Left colon (tissue), 2 donors: ENCODE measurements around the gene OR7D2. TPM values are rescaled to one million over a fixed set of nuclear protein-coding genes. Genes with fewer than 3 reads are reported as not detected.

Source experiments
- ATAC-seq: fragments of 200-7000 bp; cut with Tn5 transposase; one replicate; pipeline ENCODE4 v1.9.1; 2020; ENCODE audit warnings: mild to moderate bottlenecking, moderate library complexity
- DNase-seq, 2 donors: peaks; one replicate each; pipeline ENCODE4 v3.0.0-alpha.2; 2020
- intact Hi-C, 2 donors: fragments of 100-400 bp; cut with DNase I in 1 of 2; cut with micrococcal nuclease in 1 of 2; formaldehyde crosslinking; loops; one replicate each; pipeline versions ENCODE4 v1.11.2 to v1.14.0; 2022; cut with DNase I, micrococcal nuclease
- long read RNA-seq: library from polyadenylated mRNA; unstranded; transcript quantifications from one replicate; pipeline ENCODE4 v2.0.0, GENCODE V29; 2021
- total RNA-seq, 2 donors: library from RNA; stranded (reverse); fragmentation: NEBNext Ultra II Directional; extraction: Animal tissue kit (Norgen Biotek cat#: 25700); gene quantifications; one replicate each; pipeline ENCODE4 v1.2.1, GENCODE V29; 2021
- donor health status: DM: no; HTN: no; CAD: no.
- donor health status: DM: yes; HTN: yes; CAD: no.

Gene OR7D2
- not detected for total RNA-seq
- long read RNA-seq = 0 reads

DNA sequence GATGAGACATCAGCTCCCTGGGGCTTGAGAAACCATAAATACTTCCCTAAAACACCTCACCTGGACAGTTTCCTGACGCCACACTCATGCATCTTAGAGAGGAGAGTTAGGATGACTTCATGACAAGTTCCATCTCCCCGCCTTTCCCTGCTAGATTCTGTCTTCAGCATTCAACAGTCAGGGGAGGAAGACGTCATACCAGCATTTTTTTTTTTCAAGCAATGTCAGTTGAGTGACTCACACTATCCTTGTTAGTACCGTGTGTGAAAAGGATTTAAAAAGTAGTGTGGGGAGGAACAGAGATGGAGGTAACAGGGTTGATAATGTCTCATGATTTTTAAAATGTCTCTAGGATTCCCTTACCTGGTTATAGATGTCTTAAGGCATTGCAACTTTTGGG lies at the start of gene OR7D2:
Gene OR7D2 (plus strand): TSS at position 79 of the 400 bp plus-strand sequence. CDS start 6,803 bp downstream, outside the sequence.
- DNase-seq = no peak
- no peak for ATAC-seq
- intact Hi-C loops = no loop called here

DNA sequence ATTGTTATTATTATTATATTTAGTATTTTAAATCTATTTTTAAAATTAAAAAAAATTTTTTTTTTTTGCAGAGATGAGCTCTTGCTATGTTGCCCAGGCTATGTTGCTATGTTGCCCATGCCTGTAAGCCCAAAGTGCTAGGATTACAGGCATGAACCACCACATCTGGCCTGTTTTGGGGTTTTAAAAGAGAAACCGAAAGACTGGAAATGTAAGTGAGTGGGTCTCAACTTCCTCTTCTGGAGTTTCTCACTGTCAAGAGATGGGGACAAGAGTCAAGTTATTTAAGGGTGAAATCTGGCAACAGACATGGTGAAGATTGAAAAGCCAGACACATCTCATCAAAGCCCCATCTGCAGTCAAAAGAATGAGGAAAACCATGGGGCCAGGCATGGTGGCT lies 47.8 kb upstream of the OR7D2 start:
- intact Hi-C loops = loop anchor here in 1 of 2 donors (10.0 kb wide), 1 partner anchor 664 kb away; no protein-coding TSS in a partner anchor
- ATAC-seq = no peak
- DNase-seq = no peak

DNA sequence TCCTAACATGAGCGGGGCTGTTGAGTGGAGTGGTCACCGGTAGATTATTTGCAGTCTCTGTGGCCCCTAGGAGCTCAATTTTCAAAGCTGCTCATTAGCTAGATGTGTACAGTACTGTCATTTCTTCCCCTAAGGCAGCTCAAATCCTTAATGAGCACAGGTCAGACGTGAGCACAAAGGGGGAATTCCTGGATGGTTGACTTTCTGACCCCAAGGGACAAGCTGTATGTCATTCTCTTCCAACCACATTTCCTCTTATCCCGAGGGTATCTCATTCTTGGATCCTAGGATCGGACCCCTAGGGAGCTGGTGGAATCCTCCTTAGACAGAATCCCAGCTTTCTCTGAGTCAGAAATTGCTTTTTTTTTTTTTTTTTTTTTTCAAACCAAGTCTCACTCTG lies 46.4 kb upstream of the OR7D2 start:
- DNase-seq (no peak), ATAC-seq (no peak)
- intact Hi-C loops = loop anchor here in 1 of 2 donors (10.0 kb wide), 1 partner anchor 662 kb away; no protein-coding TSS in a partner anchor

DNA sequence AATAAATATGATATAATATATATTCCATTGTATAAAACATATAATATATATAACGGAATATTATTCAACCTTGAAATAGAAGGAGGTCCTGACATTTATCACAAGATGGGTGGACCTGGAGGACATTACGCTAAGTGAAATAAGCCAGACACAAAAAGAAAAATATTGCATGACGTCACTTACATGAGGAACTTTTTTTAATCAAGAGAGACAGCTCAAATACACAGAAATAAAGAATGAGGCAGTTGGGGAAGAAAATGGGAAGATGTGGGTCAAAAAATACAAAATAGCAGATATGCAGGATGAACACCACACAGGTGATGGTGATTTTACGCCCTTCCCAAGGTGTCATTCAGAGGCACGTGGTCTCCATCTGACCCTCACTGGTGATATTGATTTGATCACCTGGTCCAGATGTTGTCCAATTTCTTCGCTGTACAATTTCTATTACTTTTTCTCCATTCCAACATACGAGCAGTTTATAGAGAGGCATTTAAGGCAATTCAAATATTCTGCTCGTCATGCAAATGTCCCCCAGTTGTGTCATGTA lies 39.1 kb upstream of the OR7D2 start:
- ATAC-seq = peak; percentile 6
- intact Hi-C loops = loop anchor here in 1 of 2 donors (10.0 kb wide), 1 partner anchor 655 kb away; no protein-coding TSS in a partner anchor
- no peak for DNase-seq

DNA sequence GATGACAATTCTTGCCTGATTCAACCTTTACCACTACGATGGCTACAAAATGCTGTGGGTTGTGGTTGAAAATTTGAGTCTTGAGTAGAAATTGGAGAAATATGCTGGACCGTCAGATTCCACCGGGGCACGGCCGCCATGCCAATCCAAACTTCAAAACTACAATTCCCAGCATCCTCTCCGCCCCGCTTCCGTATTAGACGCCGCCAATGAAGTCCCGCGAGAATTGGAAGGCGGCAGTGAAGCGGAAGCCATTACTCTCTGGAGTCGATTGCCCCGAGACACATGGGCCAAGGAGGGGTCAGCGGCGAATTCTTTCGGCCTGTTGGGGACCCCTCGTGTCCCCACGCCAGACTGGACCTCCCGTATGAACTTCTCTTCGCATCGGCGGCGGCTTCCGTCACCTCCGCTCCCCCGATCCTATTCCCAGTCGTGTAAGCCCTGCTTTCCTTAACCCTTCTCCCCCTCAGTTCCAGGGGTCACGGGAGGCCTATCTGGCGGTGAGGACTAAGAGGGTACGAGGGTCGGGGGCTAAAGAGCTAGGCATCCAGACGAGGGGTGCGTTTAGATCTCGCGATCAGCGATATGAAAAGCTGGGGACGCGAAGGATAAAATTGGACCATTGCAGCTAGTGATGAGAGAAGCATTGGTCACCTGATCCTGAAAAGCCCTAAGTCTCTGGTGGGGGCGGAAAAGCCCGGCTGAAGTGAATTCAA lies 38.5 kb upstream of the OR7D2 start, which contains the start of gene ZNF317:
Gene ZNF317 (plus strand): TSS at position 239 of the 716 bp plus-strand sequence. CDS start 15,620 bp downstream, outside the sequence.
- peak; percentile 94 to 96 for DNase-seq
- intact Hi-C loops = no loop called here
- peak; percentile 99 for ATAC-seq

DNA sequence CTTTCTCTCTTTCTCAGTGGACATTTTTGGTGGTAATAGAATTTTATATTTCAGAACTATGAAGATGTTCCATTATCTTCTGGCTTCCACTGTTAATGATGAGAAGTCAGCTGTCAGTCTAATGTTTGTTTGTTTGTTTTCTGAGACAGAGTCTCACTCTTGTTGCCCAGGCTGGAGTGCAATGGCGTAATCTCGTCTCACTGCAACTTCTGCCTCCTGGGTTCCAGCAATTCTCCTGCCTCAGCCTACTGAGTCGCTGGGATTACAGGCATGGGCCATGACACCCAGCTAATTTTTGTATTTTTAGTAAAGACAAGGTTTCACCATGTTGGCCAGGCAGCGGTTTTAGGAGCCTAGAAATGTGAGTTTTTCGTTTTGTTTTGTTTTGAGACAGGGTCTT lies 33.9 kb upstream of the OR7D2 start:
- DNase-seq (no peak), ATAC-seq (no peak)
- intact Hi-C loops = no loop called here

DNA sequence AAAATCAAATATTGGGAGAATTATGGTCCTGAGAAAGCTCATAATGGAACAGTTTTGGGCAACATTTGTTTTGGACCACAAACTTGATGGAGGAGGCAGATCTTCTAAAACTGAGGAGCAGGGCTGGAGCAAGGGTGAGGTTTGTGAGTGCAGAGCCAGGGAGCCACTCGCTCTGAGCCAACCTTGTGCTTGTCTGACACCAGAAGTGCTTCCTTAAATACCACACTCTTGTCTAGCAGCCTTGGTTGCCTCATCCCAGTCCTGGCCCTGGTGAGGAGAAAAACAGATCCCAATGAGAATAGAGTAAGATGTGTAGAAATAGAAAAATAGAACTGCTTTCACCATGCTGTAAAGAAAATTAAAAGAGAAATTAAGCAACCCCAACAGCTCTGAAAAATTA lies 31.9 kb upstream of the OR7D2 start:
- ATAC-seq (no peak), DNase-seq (no peak)
- intact Hi-C loops = no loop called here

DNA sequence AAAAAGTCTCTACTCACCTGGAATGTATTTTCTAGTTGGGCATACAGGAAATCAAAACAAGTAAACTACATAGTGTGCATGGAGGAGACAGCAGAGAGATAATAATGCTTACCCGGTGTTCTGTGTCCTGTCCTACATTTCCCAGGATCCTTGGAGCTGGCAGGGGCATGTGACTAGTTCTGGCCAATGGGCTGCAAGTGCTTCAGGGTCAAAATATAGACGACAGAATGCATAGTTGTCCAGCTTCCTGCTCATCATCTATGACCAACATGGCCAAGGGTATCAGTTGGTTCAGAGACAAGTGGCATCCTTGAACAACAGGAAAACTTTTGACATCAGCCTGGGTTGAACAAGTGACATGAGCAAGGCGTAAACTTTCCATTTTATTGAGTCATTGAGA lies 30.1 kb upstream of the OR7D2 start:
- DNase-seq (no peak), ATAC-seq (no peak)
- intact Hi-C loops = no loop called here

DNA sequence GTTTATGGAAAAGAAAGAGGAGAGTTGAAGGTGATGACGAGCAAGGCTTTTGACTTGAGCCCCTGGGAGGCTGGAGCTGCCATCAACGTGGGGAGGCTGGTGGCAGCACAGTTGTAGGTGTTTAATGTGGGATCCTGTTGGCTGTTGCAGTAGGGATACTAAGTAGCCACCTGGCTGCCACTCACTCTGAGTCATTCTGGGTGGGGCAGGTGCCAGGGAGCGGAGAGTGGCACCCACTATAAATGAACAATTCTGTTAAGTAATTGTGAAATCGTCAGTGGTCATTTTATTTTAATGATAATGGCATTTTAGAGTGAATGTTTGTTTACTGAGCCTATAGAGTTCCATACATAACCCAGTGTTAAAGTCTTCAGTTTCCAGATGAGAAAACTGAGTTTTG lies 28.8 kb upstream of the OR7D2 start:
- no peak for ATAC-seq

DNA sequence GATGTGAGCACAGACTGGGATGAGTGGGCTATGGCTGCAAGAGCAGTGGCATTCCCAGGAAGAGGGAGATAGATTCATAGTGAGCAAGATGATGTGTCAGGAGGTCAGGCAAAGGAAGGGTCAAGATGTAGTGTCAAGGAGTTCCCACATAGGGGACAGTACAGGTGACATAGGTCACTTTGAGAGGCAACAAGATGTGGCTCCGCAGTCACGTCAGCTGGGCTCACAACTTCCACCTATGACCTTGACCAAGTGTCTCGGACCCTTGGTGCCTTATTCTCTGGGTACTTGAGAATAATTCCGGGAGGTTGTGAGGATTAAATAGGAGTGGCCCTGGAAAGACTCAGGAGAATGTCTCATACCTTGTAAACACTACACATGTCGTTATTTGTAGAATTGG lies 28.1 kb upstream of the OR7D2 start:
- ATAC-seq = no peak
- intact Hi-C loops = no loop called here
- no peak for DNase-seq

More for the DNA sequence above, 28.8 kb upstream of the OR7D2 start:
- intact Hi-C loops = no loop called here
- DNase-seq = no peak

DNA sequence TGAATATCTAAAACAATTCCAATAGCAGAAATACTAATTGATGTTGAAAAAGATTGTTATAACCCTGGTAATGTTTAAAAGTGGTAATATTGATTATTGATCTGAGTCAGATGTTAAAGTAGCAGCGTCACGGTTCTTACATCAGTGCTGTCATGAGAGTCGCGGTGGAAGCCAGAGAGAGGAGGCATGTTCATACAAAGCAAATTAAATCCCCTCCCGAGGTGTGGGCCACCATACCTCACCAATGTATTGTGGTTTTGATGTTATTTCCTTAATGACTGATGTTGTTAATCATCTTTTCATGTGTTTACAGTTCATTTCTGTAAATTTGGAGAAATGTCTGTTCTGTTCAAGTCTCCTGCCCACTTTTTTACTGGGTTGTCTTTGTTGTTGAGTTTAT lies 27.4 kb upstream of the OR7D2 start:
- DNase-seq (no peak), ATAC-seq (no peak)
- intact Hi-C loops = no loop called here

DNA sequence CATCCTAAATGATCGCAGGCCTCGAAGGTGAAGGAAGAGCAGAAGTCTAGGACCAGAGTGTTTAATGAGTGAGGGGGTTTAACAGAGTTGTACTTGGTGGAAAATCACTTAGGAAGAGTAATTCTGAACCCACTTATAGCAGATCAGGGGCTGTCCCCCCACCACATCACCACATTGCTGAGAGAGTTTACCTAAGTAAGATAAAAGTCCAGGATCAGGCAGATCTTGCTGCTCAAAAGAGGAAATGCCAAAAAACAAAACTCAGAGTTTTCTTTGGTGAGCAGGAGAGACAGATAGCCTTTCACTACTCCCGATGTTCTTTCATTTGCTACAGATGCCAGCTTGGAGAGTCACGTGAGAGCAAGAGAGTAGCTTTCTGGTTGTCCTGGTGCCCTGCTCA lies 23.2 kb upstream of the OR7D2 start:
- intact Hi-C loops = no loop called here
- no peak for ATAC-seq
- DNase-seq = no peak

DNA sequence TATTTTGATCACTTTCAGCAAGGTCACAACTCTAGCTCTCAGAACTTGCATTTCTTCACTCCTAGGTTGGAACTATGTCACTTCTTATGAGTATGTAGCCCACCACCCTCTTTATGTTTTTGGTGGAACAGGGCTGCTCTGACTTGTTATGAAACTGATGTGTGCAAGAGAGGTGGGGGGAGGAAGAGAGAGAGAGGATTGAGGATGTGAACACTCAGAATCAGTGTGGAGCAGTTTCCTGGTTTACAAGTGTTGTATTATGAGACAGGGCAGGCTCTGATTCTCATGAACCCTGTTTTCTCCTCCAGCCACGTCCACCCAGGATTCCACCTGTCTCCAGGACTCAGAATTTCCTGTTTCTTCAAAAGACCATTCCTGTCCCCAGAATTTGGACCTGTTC lies 22.5 kb upstream of the OR7D2 start:
- DNase-seq = no peak
- intact Hi-C loops = no loop called here
- ATAC-seq = no peak

DNA sequence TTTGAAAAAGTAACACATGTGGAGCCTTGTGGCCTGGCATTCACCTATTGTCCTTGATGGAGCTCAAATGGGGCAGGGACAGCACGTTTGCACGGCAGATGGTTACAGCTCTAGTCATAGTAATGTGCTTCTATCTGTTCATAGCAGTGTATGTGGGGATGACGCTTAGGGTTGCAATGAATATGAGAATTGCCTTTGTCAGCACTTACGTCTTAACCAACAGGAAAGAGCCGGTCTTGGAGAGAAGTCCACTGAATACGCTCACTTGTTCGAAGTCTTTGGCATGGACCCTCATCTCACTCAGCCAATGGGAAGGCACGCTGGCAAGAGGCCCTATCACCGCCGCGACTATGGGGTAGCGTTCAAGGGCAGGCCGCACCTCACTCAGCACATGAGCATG lies 18.9 kb upstream of the OR7D2 start:
- intact Hi-C loops = no loop called here
- DNase-seq = no peak
- no peak for ATAC-seq

DNA sequence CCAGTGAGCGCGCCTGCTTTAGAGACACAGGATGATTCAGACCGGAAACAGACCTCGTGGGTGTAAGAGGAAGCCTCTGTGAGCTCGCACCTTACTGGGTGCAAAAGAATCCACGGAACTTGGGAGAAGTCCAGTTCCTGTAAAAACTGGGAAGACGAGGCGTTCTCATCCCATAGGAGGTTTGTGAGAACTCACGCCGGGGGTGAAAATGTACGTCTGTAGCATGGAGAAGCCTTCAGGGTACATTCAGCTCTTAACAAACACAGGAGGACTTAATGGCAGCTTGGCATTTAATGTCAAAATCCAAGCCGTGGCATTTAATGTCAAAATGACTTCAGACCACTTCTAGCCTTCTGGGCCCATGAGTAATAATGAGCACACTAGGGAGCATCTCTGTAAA lies 17.4 kb upstream of the OR7D2 start:
- intact Hi-C loops = no loop called here
- DNase-seq (no peak), ATAC-seq (no peak)

DNA sequence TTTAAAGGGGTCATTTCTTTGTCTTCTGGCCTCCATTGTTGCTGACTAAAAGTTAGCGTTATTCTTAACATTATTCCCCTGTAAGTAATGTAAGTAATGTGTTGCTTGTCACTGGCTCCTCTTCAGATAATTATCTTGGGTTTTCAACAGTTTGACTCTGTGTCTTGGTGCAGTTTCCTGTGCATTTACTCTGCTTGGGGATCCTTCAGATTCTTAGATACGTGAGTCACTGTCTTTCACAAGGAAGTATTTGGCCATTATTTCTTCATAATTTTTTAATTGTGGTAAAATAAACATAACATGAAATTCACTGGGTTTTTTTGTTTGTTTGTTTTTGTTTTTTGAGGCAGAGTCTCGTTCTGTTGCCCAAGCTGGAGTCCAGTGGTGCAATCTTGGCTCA lies 13.5 kb upstream of the OR7D2 start:
- no peak for ATAC-seq
- no peak for DNase-seq
- intact Hi-C loops = no loop called here

DNA sequence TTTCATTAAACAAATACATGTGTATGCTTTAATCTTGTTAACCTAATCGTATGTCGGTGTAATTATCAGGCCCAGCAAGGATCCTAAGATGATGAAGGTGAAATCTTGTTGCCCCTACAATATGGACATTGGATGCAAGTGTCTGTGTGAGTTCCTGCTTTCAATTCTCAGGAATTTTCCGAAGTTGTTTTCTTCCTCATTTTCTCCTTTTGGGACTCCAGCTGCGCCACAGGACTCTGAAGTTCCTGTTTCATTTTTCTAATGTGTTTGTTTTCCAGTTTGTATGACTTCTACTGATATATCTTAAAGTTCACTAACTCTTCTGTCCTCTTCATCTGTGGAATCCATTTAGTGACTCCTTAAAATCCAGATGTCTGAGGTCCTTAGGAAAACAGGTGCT lies 11.9 kb upstream of the OR7D2 start:
- ATAC-seq = no peak
- intact Hi-C loops = no loop called here

DNA sequence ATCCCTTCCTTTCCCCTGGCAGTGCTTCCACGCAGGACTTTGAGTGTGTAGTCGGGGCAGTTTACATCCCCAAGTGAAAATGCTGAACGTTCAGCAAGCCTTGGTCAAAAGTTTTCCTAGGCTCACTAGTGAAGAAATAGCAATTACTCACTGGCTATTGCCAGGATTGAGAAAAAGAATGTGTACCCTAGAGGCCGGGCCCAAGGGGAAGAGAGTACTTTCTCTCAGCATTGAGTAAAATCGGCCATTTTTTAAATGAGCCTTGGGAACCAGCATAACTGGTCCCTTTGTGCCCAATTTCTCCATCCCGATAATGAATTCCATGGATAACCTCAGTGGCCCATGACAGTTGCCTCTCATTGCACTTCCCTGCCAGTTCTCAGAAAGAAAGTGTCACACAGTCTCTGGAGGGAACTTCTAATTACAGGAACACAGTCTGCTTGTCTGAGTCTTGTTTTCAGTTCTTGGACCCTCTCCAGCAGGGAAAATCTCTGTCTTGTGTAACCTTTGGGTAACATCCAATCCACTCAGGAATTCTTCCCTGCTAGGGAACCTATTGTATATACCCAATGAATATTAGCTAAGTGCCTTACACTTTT lies 7.3 kb upstream of the OR7D2 start:
- ATAC-seq = no peak
- intact Hi-C loops = no loop called here
- no peak for DNase-seq

More for the DNA sequence above, 11.9 kb upstream of the OR7D2 start:
- no peak for DNase-seq

DNA sequence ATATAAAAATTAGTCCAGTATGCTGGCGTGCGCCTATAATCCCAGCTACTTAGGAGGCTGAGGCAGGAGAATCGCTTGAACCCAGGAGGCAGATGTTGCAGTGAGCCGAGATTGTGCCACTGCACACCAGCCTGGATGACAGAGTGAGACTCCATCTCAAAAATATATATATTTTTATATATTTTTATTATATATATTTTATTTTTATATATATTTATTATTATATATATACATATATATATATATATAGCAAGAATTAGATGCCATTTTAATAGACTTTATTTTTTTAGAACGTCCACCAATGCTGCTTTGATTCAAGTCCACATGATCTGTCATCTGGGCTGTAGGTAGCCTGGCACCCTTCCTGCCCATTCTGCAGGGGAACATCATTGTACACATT lies 3.5 kb upstream of the OR7D2 start:
- intact Hi-C loops = no loop called here
- DNase-seq = no peak
- ATAC-seq = no peak

DNA sequence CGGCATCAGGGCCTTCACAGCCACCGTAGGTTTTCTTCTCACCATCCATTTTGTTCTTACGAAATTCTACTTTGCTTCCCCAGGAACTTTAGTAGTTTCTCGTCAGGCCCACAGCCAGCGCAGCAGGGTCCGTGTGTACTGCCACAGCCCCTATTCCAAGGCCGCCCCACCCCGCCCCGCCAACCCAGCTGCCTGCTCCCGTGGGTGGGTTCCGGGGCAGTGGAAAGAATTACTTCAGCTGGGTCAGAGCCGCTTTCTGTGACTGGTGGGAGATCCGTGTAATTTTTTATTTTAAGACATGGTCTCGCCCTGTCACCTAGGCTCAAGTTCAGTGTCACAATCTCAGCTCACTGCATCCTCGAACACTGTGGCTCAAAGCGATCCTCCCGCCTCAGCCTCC lies 4.2 kb downstream of the OR7D2 start:
- intact Hi-C loops = no loop called here
- no peak for DNase-seq
- ATAC-seq = no peak
